WTC11 (cell line): ENCODE measurements around the gene WNT9B.

Source experiments
- TF ChIP-seq, protein P1 (sequence below): fragments of 200-600 bp; IDR thresholded peaks from 2 replicates; pipeline ENCODE4 v1.8.0; 2022; ENCODE audit warnings: antibody characterized with exemption
- TF ChIP-seq, protein P2 (sequence below): sonication (generic); formaldehyde crosslinking; IDR thresholded peaks from 2 replicates; pipeline ENCODE4 v1.8.1; 2022; ENCODE audit warnings: low read depth, missing genetic modification reagents, borderline replicate concordance

DNA sequence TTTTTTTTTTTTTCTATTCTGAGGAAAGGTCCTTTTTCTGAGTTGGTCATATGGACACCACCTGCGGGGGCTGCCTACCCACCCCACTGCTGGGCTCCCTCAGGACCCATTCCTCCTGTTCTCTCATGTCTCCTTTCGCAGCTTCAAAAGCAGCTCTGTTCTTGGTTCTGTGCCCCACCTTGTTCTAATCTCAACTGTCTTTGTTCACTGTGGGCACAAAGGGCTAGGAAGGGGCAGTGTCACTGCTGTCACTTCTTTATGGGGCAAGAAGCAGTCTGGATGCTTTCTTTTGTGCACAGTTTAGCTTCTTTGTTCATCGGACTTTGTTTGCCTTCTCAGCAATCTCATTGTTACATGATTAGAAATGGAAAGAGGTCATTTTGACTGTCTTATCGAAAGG, 78.7 kb downstream of the WNT9B start:
- TF ChIP-seq, protein P1, sequence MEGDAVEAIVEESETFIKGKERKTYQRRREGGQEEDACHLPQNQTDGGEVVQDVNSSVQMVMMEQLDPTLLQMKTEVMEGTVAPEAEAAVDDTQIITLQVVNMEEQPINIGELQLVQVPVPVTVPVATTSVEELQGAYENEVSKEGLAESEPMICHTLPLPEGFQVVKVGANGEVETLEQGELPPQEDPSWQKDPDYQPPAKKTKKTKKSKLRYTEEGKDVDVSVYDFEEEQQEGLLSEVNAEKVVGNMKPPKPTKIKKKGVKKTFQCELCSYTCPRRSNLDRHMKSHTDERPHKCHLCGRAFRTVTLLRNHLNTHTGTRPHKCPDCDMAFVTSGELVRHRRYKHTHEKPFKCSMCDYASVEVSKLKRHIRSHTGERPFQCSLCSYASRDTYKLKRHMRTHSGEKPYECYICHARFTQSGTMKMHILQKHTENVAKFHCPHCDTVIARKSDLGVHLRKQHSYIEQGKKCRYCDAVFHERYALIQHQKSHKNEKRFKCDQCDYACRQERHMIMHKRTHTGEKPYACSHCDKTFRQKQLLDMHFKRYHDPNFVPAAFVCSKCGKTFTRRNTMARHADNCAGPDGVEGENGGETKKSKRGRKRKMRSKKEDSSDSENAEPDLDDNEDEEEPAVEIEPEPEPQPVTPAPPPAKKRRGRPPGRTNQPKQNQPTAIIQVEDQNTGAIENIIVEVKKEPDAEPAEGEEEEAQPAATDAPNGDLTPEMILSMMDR, result no peak
- TF ChIP-seq, protein P2, sequence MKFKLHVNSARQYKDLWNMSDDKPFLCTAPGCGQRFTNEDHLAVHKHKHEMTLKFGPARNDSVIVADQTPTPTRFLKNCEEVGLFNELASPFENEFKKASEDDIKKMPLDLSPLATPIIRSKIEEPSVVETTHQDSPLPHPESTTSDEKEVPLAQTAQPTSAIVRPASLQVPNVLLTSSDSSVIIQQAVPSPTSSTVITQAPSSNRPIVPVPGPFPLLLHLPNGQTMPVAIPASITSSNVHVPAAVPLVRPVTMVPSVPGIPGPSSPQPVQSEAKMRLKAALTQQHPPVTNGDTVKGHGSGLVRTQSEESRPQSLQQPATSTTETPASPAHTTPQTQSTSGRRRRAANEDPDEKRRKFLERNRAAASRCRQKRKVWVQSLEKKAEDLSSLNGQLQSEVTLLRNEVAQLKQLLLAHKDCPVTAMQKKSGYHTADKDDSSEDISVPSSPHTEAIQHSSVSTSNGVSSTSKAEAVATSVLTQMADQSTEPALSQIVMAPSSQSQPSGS (CRISPR knock-in tag), result no peak
